Loucy (cell line): ENCODE results near the gene SGPP2.

ENCODE experiments used
- CTCF ChIP-seq: fragments of 200-600 bp; sonication (generic); conservative IDR thresholded peaks from 2 replicates; pipeline ENCODE4 v1.5.1; 2014; ENCODE audit warnings: mild to moderate bottlenecking, antibody characterized with exemption, low read length
- EZH2phosphoT487 ChIP-seq: fragments of 200-600 bp; IDR thresholded peaks from 2 replicates; pipeline ENCODE4 v1.6.1; 2018; ENCODE audit warnings: antibody characterized with exemption, mild to moderate bottlenecking, moderate library complexity, borderline replicate concordance

GRCh38 chr2:222532315-222532714, 108.0 kb downstream of the SGPP2 start:
- TF ChIP-seq CTCF (no peak), EZH2phosphoT487 (no peak)
